Immature natural killer cell (primary cell): ENCODE results near the gene TSHZ2. TPM values are rescaled to one million over a fixed set of nuclear protein-coding genes. Genes with fewer than 3 reads are reported as not detected.
"Not testable (repeated sequence)": the region's sequence is repeated elsewhere in the genome, so short reads cannot be mapped to it uniquely, and the experiment has no call there.

ENCODE experiments used
- DNase-seq, 3 donors: peaks; one replicate each; pipeline ENCODE4 v3.0.0; 2022; ENCODE audit warnings: mixed read lengths in 1 of 3
- H3K27ac Mint-ChIP-seq, 6 donors: one replicate each; pipeline ENCODE4 v1.8.0; 2020; ENCODE audit warnings: mixed read lengths in 6 of 6, mild to moderate bottlenecking in 5 of 6, inconsistent platforms in 4 of 6, moderate library complexity in 3 of 6
- H3K27me3 Mint-ChIP-seq, 3 donors: one replicate each; pipeline ENCODE4 v1.8.0; 2020 to 2021; ENCODE audit warnings: low read depth in 3 of 3, mild to moderate bottlenecking in 3 of 3, mixed read lengths in 3 of 3, moderate library complexity in 3 of 3, inconsistent platforms in 1 of 3
- H3K36me3 Mint-ChIP-seq, 3 donors: one replicate each; pipeline ENCODE4 v1.8.0; 2020; ENCODE audit warnings: mixed read lengths in 3 of 3, inconsistent platforms in 2 of 3, mild to moderate bottlenecking in 2 of 3
- H3K4me1 Mint-ChIP-seq, 2 donors: one replicate each; pipeline ENCODE4 v1.8.0; 2020; ENCODE audit warnings: inconsistent platforms in 2 of 2, mild to moderate bottlenecking in 2 of 2, mixed read lengths in 2 of 2, moderate library complexity in 1 of 2
- H3K4me3 Mint-ChIP-seq, 5 donors: one replicate each; pipeline ENCODE4 v1.8.0; 2020; ENCODE audit warnings: mild to moderate bottlenecking in 5 of 5, mixed read lengths in 5 of 5, inconsistent platforms in 3 of 5, moderate library complexity in 3 of 5
- H3K9me3 Mint-ChIP-seq, 6 donors: one replicate each; pipeline ENCODE4 v1.8.0; 2020; ENCODE audit warnings: mild to moderate bottlenecking in 6 of 6, mixed read lengths in 6 of 6, inconsistent platforms in 4 of 6, moderate library complexity in 3 of 6
- polyA plus RNA-seq, 3 donors: library from polyadenylated mRNA; unstranded; fragments of 300-500 nt; fragmentation: Illumina TruSeq; gene quantifications; one replicate each; pipeline ENCODE4 v1.2.3, GENCODE V29; 2021

The TSHZ2 gene
- polyA plus RNA-seq, 3 donors from 2014 or later: not detected

GRCh38 chr20:52945862-52946522, 26.2 kb upstream of the TSHZ2 start:
- Mint-ChIP-seq H3K4me3 (no peak overlapping the region), H3K36me3 (no peaks in the 10 kb centered on the region), H3K4me1 (no peaks in the 10 kb centered on the region), H3K27ac (no peak overlapping the region), H3K9me3 (peaks cover 0 to 6% (median 0%) of the 10 kb centered on the region in 6 donors), H3K27me3 (peaks cover 2 to 7% (median 3%) of the 10 kb centered on the region in 3 donors)
- no peak for DNase-seq

- Mint-ChIP-seq H3K9me3 (peaks cover 0 to 1% (median 0%) of the 10 kb centered on the region in 6 donors), H3K4me1 (no peaks in the 10 kb centered on the region)
Measured at GRCh38 chr20:52948491-52948890, 23.7 kb upstream of the TSHZ2 start.

GRCh38 chr20:52953020-52953419, 19.1 kb upstream of the TSHZ2 start:
- H3K36me3 Mint-ChIP-seq: no peaks in the 10 kb centered on the region
- no peak overlapping the region for H3K27ac Mint-ChIP-seq
- H3K4me3 Mint-ChIP-seq: no peak overlapping the region
- H3K27me3 Mint-ChIP-seq: peaks cover 2% of the 10 kb centered on the region in 3 donors
- H3K9me3 Mint-ChIP-seq: peaks cover 0 to 1% (median 0%) of the 10 kb centered on the region in 6 donors
- no peak for DNase-seq
- no peaks in the 10 kb centered on the region for H3K4me1 Mint-ChIP-seq

More at GRCh38 chr20:52948491-52948890, 23.7 kb upstream of the TSHZ2 start:
- no peak for DNase-seq
- H3K4me3 Mint-ChIP-seq: no peak overlapping the region
- peaks cover 2 to 8% (median 4%) of the 10 kb centered on the region in 3 donors for H3K27me3 Mint-ChIP-seq
- H3K36me3 Mint-ChIP-seq: no peaks in the 10 kb centered on the region
- no peak overlapping the region for H3K27ac Mint-ChIP-seq

- no peak overlapping the region for H3K27ac Mint-ChIP-seq
- no peaks in the 10 kb centered on the region for H3K4me1 Mint-ChIP-seq
- H3K9me3 Mint-ChIP-seq: peaks cover 0 to 1% (median 0%) of the 10 kb centered on the region in 6 donors
- H3K36me3 Mint-ChIP-seq: no peaks in the 10 kb centered on the region
- H3K27me3 Mint-ChIP-seq: peaks cover 2 to 5% (median 2%) of the 10 kb centered on the region in 3 donors
- no peak for DNase-seq
- no peak overlapping the region for H3K4me3 Mint-ChIP-seq
Measured at GRCh38 chr20:52954849-52955248, 17.3 kb upstream of the TSHZ2 start.

- no peak for DNase-seq
- H3K9me3 Mint-ChIP-seq: no peaks in the 10 kb centered on the region
- no peak overlapping the region for H3K27ac Mint-ChIP-seq
- H3K4me3 Mint-ChIP-seq: no peak overlapping the region
- H3K36me3 Mint-ChIP-seq: no peaks in the 10 kb centered on the region
- peaks cover 2 to 3% (median 3%) of the 10 kb centered on the region in 3 donors for H3K27me3 Mint-ChIP-seq
- H3K4me1 Mint-ChIP-seq: no peaks in the 10 kb centered on the region
Measured at GRCh38 chr20:52958211-52958610, 13.9 kb upstream of the TSHZ2 start.

GRCh38 chr20:52959125-52959524, 13.0 kb upstream of the TSHZ2 start:
- Mint-ChIP-seq H3K36me3 (no peaks in the 10 kb centered on the region), H3K9me3 (peaks cover 0 to 4% (median 0%) of the 10 kb centered on the region in 6 donors), H3K27me3 (peaks cover 0 to 4% (median 3%) of the 10 kb centered on the region in 3 donors), H3K4me3 (no peak overlapping the region), H3K27ac (no peak overlapping the region), H3K4me1 (no peaks in the 10 kb centered on the region)
- no peak for DNase-seq

- Mint-ChIP-seq H3K36me3 (no peaks in the 10 kb centered on the region), H3K4me1 (no peaks in the 10 kb centered on the region), H3K27me3 (peaks cover 2 to 9% (median 3%) of the 10 kb centered on the region in 3 donors), H3K27ac (no peak overlapping the region), H3K4me3 (no peak overlapping the region), H3K9me3 (peaks cover 0 to 4% (median 0%) of the 10 kb centered on the region in 6 donors)
- DNase-seq: no peak
Measured at GRCh38 chr20:52962183-52962582, 10.0 kb upstream of the TSHZ2 start.

- peaks cover 2 to 9% (median 2%) of the 10 kb centered on the region in 3 donors for H3K27me3 Mint-ChIP-seq
- no peak for DNase-seq
- H3K4me1 Mint-ChIP-seq: no peaks in the 10 kb centered on the region
- no peaks in the 10 kb centered on the region for H3K36me3 Mint-ChIP-seq
- no peak overlapping the region for H3K4me3 Mint-ChIP-seq
- peaks cover 0 to 4% (median 0%) of the 10 kb centered on the region in 6 donors for H3K9me3 Mint-ChIP-seq
- no peak overlapping the region for H3K27ac Mint-ChIP-seq
Measured at GRCh38 chr20:52963131-52963530, 9.0 kb upstream of the TSHZ2 start.

- Mint-ChIP-seq H3K36me3 (no peaks in the 10 kb centered on the region), H3K4me3 (no peak overlapping the region), H3K4me1 (no peaks in the 10 kb centered on the region), H3K9me3 (peaks cover 0 to 4% (median 0%) of the 10 kb centered on the region in 6 donors), H3K27ac (no peak overlapping the region), H3K27me3 (peaks cover 0 to 9% (median 2%) of the 10 kb centered on the region in 3 donors)
- DNase-seq: no peak
Measured at GRCh38 chr20:52964131-52964530, 8.0 kb upstream of the TSHZ2 start.

- no peaks in the 10 kb centered on the region for H3K36me3 Mint-ChIP-seq
- H3K9me3 Mint-ChIP-seq: peaks cover 0 to 4% (median 0%) of the 10 kb centered on the region in 6 donors
- no peak overlapping the region for H3K4me3 Mint-ChIP-seq
- no peaks in the 10 kb centered on the region for H3K4me1 Mint-ChIP-seq
- H3K27me3 Mint-ChIP-seq: peaks cover 2 to 9% (median 4%) of the 10 kb centered on the region in 3 donors
- DNase-seq: no peak
- no peak overlapping the region for H3K27ac Mint-ChIP-seq
Measured at GRCh38 chr20:52965380-52965779, 6.8 kb upstream of the TSHZ2 start.

GRCh38 chr20:52965819-52966218, 6.3 kb upstream of the TSHZ2 start:
- Mint-ChIP-seq H3K36me3 (no peaks in the 10 kb centered on the region), H3K27ac (no peak overlapping the region), H3K4me3 (no peak overlapping the region), H3K9me3 (peaks cover 0 to 4% (median 0%) of the 10 kb centered on the region in 6 donors), H3K27me3 (peaks cover 2 to 11% (median 4%) of the 10 kb centered on the region in 3 donors), H3K4me1 (no peaks in the 10 kb centered on the region)
- DNase-seq: no peak

- H3K27ac Mint-ChIP-seq, H3K4me1 Mint-ChIP-seq, H3K36me3 Mint-ChIP-seq, H3K4me3 Mint-ChIP-seq, DNase-seq, H3K9me3 Mint-ChIP-seq: not testable (repeated sequence)
- H3K27me3 Mint-ChIP-seq: peaks cover 2 to 18% (median 4%) of the 10 kb centered on the region in 3 donors
Measured at GRCh38 chr20:52966543-52966942, 5.6 kb upstream of the TSHZ2 start.

- H3K27ac Mint-ChIP-seq: no peak overlapping the region
- peaks cover 9 to 20% (median 13%) of the 10 kb centered on the region in 3 donors for H3K27me3 Mint-ChIP-seq
- no peak overlapping the region for H3K4me3 Mint-ChIP-seq
- peaks cover 0 to 3% (median 0%) of the 10 kb centered on the region in 3 donors for H3K36me3 Mint-ChIP-seq
- peaks cover 0 to 2% (median 0%) of the 10 kb centered on the region in 6 donors for H3K9me3 Mint-ChIP-seq
- H3K4me1 Mint-ChIP-seq: no peaks in the 10 kb centered on the region
- DNase-seq: no peak
Measured at GRCh38 chr20:52971498-52972189, 514 bp upstream of the TSHZ2 start.
